Thyroid gland (tissue), 4 donors: ENCODE results near the gene MAML3.

Experiments
- POLR2A ChIP-seq, 2 donors: fragments of 450-650 bp; IDR thresholded peaks; one replicate each; pipeline ENCODE4 v1.6.1; 2017; ENCODE audit warnings: antibody characterized with exemption in 2 of 2, mild to moderate bottlenecking in 2 of 2, moderate library complexity in 1 of 2
- TF ChIP-seq, protein P1 (sequence below), 6 experiments: fragments of 200-600 bp in 3 of 6; fragments of 450-650 bp in 3 of 6; sonication (generic) in 3 of 6; IDR thresholded peaks; one replicate each; pipeline ENCODE4 v1.5.1; 2016 to 2019; ENCODE audit warnings: antibody characterized with exemption in 6 of 6, mild to moderate bottlenecking in 2 of 6, inconsistent platforms in 1 of 6, moderate library complexity in 1 of 6

- no peak for TF ChIP-seq POLR2A (IDR thresholded peaks at IDR 0.05)
- TF ChIP-seq, protein P1, sequence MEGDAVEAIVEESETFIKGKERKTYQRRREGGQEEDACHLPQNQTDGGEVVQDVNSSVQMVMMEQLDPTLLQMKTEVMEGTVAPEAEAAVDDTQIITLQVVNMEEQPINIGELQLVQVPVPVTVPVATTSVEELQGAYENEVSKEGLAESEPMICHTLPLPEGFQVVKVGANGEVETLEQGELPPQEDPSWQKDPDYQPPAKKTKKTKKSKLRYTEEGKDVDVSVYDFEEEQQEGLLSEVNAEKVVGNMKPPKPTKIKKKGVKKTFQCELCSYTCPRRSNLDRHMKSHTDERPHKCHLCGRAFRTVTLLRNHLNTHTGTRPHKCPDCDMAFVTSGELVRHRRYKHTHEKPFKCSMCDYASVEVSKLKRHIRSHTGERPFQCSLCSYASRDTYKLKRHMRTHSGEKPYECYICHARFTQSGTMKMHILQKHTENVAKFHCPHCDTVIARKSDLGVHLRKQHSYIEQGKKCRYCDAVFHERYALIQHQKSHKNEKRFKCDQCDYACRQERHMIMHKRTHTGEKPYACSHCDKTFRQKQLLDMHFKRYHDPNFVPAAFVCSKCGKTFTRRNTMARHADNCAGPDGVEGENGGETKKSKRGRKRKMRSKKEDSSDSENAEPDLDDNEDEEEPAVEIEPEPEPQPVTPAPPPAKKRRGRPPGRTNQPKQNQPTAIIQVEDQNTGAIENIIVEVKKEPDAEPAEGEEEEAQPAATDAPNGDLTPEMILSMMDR (IDR thresholded peaks at IDR 0.05): no peak
Measured at GRCh38 chr4:139922406-139923024, 231.5 kb downstream of the MAML3 start.
